ENCODE data around the gene HSBP1L1.

Gene HSBP1L1

GRCh38 chr18:79964330-79965118, at the start of gene HSBP1L1:
TSS of gene HSBP1L1 (plus strand) at chr18:79964643. CDS start at chr18:79964736, 93 bp downstream.
- DNase-seq, result no peak

- DNase-seq, result no peak
Measured at GRCh38 chr18:79915161-79916127, 49.0 kb upstream of the HSBP1L1 start.

GRCh38 chr18:79916128-79916494, 48.3 kb upstream of the HSBP1L1 start:
- no peak for DNase-seq

GRCh38 chr18:79916546-79917168, 47.8 kb upstream of the HSBP1L1 start:
- DNase-seq, result no peak

- no peak for DNase-seq
Measured at GRCh38 chr18:79917169-79917852, 47.1 kb upstream of the HSBP1L1 start.

- no peak for DNase-seq
Measured at GRCh38 chr18:79917853-79918614, 46.4 kb upstream of the HSBP1L1 start.

GRCh38 chr18:79918615-79919011, 45.8 kb upstream of the HSBP1L1 start:
- no peak for DNase-seq

- DNase-seq, result no peak
Measured at GRCh38 chr18:79919089-79919488, 45.4 kb upstream of the HSBP1L1 start.

- DNase-seq, result no peak
Measured at GRCh38 chr18:79921984-79922965, 42.2 kb upstream of the HSBP1L1 start.

- DNase-seq, result no peak
Measured at GRCh38 chr18:79922971-79923411, 41.5 kb upstream of the HSBP1L1 start.

GRCh38 chr18:79923896-79924585, 40.4 kb upstream of the HSBP1L1 start:
- no peak for DNase-seq

GRCh38 chr18:79924814-79925731, 39.4 kb upstream of the HSBP1L1 start:
- DNase-seq, result peak; percentile 36

GRCh38 chr18:79926306-79926705, 38.1 kb upstream of the HSBP1L1 start:
- no peak for DNase-seq

GRCh38 chr18:79926715-79927606, 37.5 kb upstream of the HSBP1L1 start:
- DNase-seq, result no peak

- DNase-seq, result no peak
Measured at GRCh38 chr18:79927607-79928562, 36.6 kb upstream of the HSBP1L1 start.

GRCh38 chr18:79928563-79928960, 35.9 kb upstream of the HSBP1L1 start:
- DNase-seq, result no peak

Data from NCI-H187 treated with DMSO at 0.1 percent for 48 hours (cell line).